Choroid plexus epithelial cell (primary cell): ENCODE measurements around the gene NDNF.

ENCODE experiments used
- DNase-seq: peaks from one replicate; pipeline ENCODE4 v3.0.0-alpha.2; 2010; ENCODE audit warnings: low read depth
- H3K4me3 ChIP-seq: 2 replicates; pipeline ENCODE4 v1.5.1; 2011; ENCODE audit warnings: low read depth, mild to moderate bottlenecking, control low read depth, low read length, moderate library complexity
- CTCF ChIP-seq: conservative IDR thresholded peaks from 2 replicates; pipeline ENCODE4 v1.5.1; 2011; ENCODE audit warnings: low read depth, mild to moderate bottlenecking, control low read depth, inconsistent platforms, low read length, moderate library complexity

Gene NDNF

GRCh38 chr4:121049072-121049599 lies 23.2 kb downstream of the NDNF start:
- H3K4me3 ChIP-seq, result no peak overlapping the region
- TF ChIP-seq CTCF, result no peak
- no peak for DNase-seq

- no peak for DNase-seq
- no peak for TF ChIP-seq CTCF
- no peak overlapping the region for H3K4me3 ChIP-seq
Observed at GRCh38 chr4:121048165-121048564, 24.2 kb downstream of the NDNF start.

GRCh38 chr4:121041307-121042090 lies 30.8 kb downstream of the NDNF start:
- H3K4me3 ChIP-seq, result no peak overlapping the region
- TF ChIP-seq CTCF, result no peak
- no peak for DNase-seq

- TF ChIP-seq CTCF, result no peak
- peak; percentile 73 for DNase-seq
Observed at GRCh38 chr4:121034017-121034416, 38.3 kb downstream of the NDNF start.

GRCh38 chr4:121030711-121031110 lies 41.6 kb downstream of the NDNF start:
- TF ChIP-seq CTCF, result no peak
- DNase-seq, result no peak

More at GRCh38 chr4:121034017-121034416, 38.3 kb downstream of the NDNF start:
- no peak overlapping the region for H3K4me3 ChIP-seq

GRCh38 chr4:121030131-121030530 lies 42.2 kb downstream of the NDNF start:
- no peak overlapping the region for H3K4me3 ChIP-seq
- DNase-seq, result no peak
- no peak for TF ChIP-seq CTCF

More at GRCh38 chr4:121030711-121031110, 41.6 kb downstream of the NDNF start:
- no peak overlapping the region for H3K4me3 ChIP-seq

- no peak for DNase-seq
- TF ChIP-seq CTCF, result no peak
- no peak overlapping the region for H3K4me3 ChIP-seq
Observed at GRCh38 chr4:121026034-121026433, 46.3 kb downstream of the NDNF start.
